GM12878 (cell line): Measurements from ENCODE around the gene SP3. TPM values are rescaled to one million over a fixed set of nuclear protein-coding genes. Genes with fewer than 3 reads are reported as not detected.

Source experiments
- ATAC-seq: fragments of 200-7000 bp; cut with Tn5 transposase; 3 replicates; pipeline ENCODE4 v1.9.1; 2020; ENCODE audit warnings: mild to moderate bottlenecking, moderate library complexity
- BruUV-seq: library from RNA; stranded (reverse); fragments of 400-500 nt; replicated peaks from 2 replicates; lab custom pipeline; 2021; lab: Mats Ljungman, UMichigan
- CTCF ChIA-PET: fragments of 300-600 bp; sonication (Branson Sonifier 250); formaldehyde crosslinking; extraction: SDS; loops from one replicate; lab custom pipeline; 2021; ENCODE audit warnings: inconsistent platforms; lab: Yijun Ruan, JAX
- POLR2A ChIA-PET: fragments of 350-600 bp; formaldehyde crosslinking; extraction: SDS; loops from one replicate; lab custom pipeline; 2021; ENCODE audit warnings: inconsistent platforms; lab: Charles Lee
- RAD21 ChIA-PET: fragments of 300-600 bp; sonication (Branson Sonifier 250); formaldehyde crosslinking; loops from one replicate; lab custom pipeline; 2023; ENCODE audit warnings: antibody characterized with exemption; ENCODE audit not compliant: unreplicated experiment; lab: Charles Lee
- SMC1A ChIA-PET: fragments of 300-600 bp; sonication (Branson Sonifier 250); formaldehyde crosslinking; loops from one replicate; lab custom pipeline; 2023; ENCODE audit not compliant: unreplicated experiment, uncharacterized antibody; lab: Charles Lee
- DNase-seq: peaks from one replicate; pipeline ENCODE4 v3.0.0-alpha.2; 2011; ENCODE audit warnings: low read depth, low spot score
- FAIRE-seq: peaks from 3 replicates; lab custom pipeline; 2011; peaks lifted over from hg19 to GRCh38; lab: Jason Lieb, UNC
- H2AFZ ChIP-seq: 2 replicates; pipeline ENCODE4 v1.6.0; 2011; ENCODE audit warnings: low read depth, low read length, control low read depth; ENCODE audit not compliant: control insufficient read depth
- H3K27ac ChIP-seq: 2 replicates; pipeline ENCODE4 v1.5.1; 2011; ENCODE audit warnings: control low read depth; ENCODE audit not compliant: control insufficient read depth, insufficient read depth
- H3K27me3 ChIP-seq, 2 experiments: replicated peaks in 1 of 2; 2 replicates each; pipeline versions ENCODE4 v1.6.0 to v1.6.1; 2011; ENCODE audit warnings: low read length in 1 of 2; ENCODE audit not compliant: control insufficient read depth in 2 of 2, insufficient read depth in 2 of 2
- H3K36me3 ChIP-seq, 2 experiments: 2 replicates each; pipeline ENCODE4 v1.5.1; 2011; ENCODE audit warnings: low read length in 1 of 2; ENCODE audit not compliant: control insufficient read depth in 2 of 2, insufficient read depth in 2 of 2
- H3K4me1 ChIP-seq: 2 replicates; pipeline ENCODE4 v1.6.1; 2011; ENCODE audit warnings: mild to moderate bottlenecking, low read length, moderate library complexity, mixed read lengths; ENCODE audit not compliant: control insufficient read depth, insufficient read depth
- H3K4me2 ChIP-seq: 2 replicates; pipeline ENCODE4 v1.6.0; 2011; ENCODE audit warnings: control low read depth; ENCODE audit not compliant: control insufficient read depth, insufficient read depth
- H3K4me3 ChIP-seq: fragments of 200-600 bp; sonication (generic); 2 replicates; pipeline ENCODE4 v1.5.1; 2016
- H3K79me2 ChIP-seq: 2 replicates; pipeline ENCODE4 v1.6.0; 2011; ENCODE audit warnings: low read length; ENCODE audit not compliant: control insufficient read depth, insufficient read depth
- H3K9ac ChIP-seq: 2 replicates; pipeline ENCODE4 v1.8.0; 2011; ENCODE audit warnings: low read length, control low read depth, mixed read lengths; ENCODE audit not compliant: control insufficient read depth, insufficient read depth
- H3K9me3 ChIP-seq: replicated peaks from 3 replicates; pipeline ENCODE4 v1.5.1; 2011; ENCODE audit warnings: mild to moderate bottlenecking, low read length; ENCODE audit not compliant: control insufficient read depth, insufficient read depth
- H4K20me1 ChIP-seq: 2 replicates; pipeline ENCODE4 v1.6.0; 2011; ENCODE audit not compliant: control insufficient read depth, insufficient read depth
- ASH2L ChIP-seq: fragments of 300-600, 200-600 bp; sonication (generic); IDR thresholded peaks from 2 replicates; pipeline ENCODE4 v1.6.1; 2017; ENCODE audit warnings: low read depth, mild to moderate bottlenecking, borderline replicate concordance
- EP300 ChIP-seq, 2 experiments: fragments of 150-350 bp in 1 of 2; IDR thresholded peaks; 2 replicates each; pipeline ENCODE4 v1.6.1; 2011 to 2012; ENCODE audit warnings: low read depth in 2 of 2, low read length in 2 of 2, borderline replicate concordance in 1 of 2, improper control_type of control experiment in 1 of 2, inconsistent platforms in 1 of 2; ENCODE audit not compliant: control insufficient read depth in 1 of 2
- FOS ChIP-seq: IDR thresholded peaks from 3 replicates; pipeline ENCODE4 v1.6.1; 2011; ENCODE audit warnings: borderline replicate concordance; ENCODE audit not compliant: insufficient read length; ENCODE audit errors: extremely low read depth
- HSF1 ChIP-seq: fragments of 150-350 bp; IDR thresholded peaks from 2 replicates; pipeline ENCODE4 v1.6.1; 2014; ENCODE audit warnings: mild to moderate bottlenecking, low read depth, low read length
- JUND ChIP-seq: IDR thresholded peaks from 2 replicates; pipeline ENCODE4 v1.6.1; 2012; ENCODE audit warnings: low read depth, mild to moderate bottlenecking, low read length, improper control_type of control experiment, moderate library complexity
- KDM1A ChIP-seq: fragments of 200-600 bp; sonication (generic); IDR thresholded peaks from 2 replicates; pipeline ENCODE4 v1.6.1; 2016; ENCODE audit warnings: borderline replicate concordance
- NFYB ChIP-seq: IDR thresholded peaks from 2 replicates; pipeline ENCODE4 v1.6.1; 2011; ENCODE audit warnings: low read depth, mild to moderate bottlenecking, low read length, improper control_type of control experiment, moderate library complexity; ENCODE audit not compliant: insufficient read depth
- RCOR1 ChIP-seq: conservative IDR thresholded peaks from 2 replicates; pipeline ENCODE4 v1.6.1; 2012; ENCODE audit warnings: low read depth, low read length, improper control_type of control experiment
- SKIL ChIP-seq: fragments of 450-650 bp; IDR thresholded peaks from 2 replicates; pipeline ENCODE4 v1.6.1; 2017; ENCODE audit warnings: mild to moderate bottlenecking, low read depth, inconsistent platforms; ENCODE audit not compliant: poor library complexity, severe bottlenecking
- ZBTB4 ChIP-seq: fragments of 450-650 bp; formaldehyde crosslinking; IDR thresholded peaks from 2 replicates; pipeline ENCODE4 v1.4.0; 2022; ENCODE audit warnings: mild to moderate bottlenecking, moderate library complexity
- ZNF592 ChIP-seq: fragments of 450-650 bp; IDR thresholded peaks from 2 replicates; pipeline ENCODE4 v1.6.1; 2017; ENCODE audit warnings: mild to moderate bottlenecking, moderate library complexity
- WGBS: methylation state at CpG from one replicate; pipeline ENCODE4 v1.1.6; 2016; ENCODE audit warnings: low lambda C conversion rate; ENCODE audit not compliant: insufficient replicate concordance, insufficient coverage; ENCODE audit errors: missing lambda C conversion rate; 5-methylcytosine and 5-hydroxymethylcytosine counted together
- in situ Hi-C: fragments of 300-500 bp; cut with MboI; formaldehyde crosslinking; loops from 9 replicates; pipeline ENCODE4 v1.14.3; 2018; ENCODE audit warnings: mixed read lengths
- intact Hi-C: fragments of 100-400 bp; cut with micrococcal nuclease; formaldehyde crosslinking; loops from one replicate; pipeline ENCODE4 v1.14.2; 2022; ENCODE audit not compliant: unreplicated experiment
- polyA plus RNA-seq, 11 experiments: library from polyadenylated mRNA; depleted of rRNA in 4 of 11; unstranded in 6 of 11; stranded (reverse) in 5 of 11; fragments of >200 nt; fragmentation: Nextera tagmentation in 4 of 11; fragmentation: Illumina TruSeq in 1 of 11; extraction: Ambion mirVana in 4 of 11; extraction: Trizol in 1 of 11; gene quantifications; 1 replicate in 1 of 11; 2 replicates in 10 of 11; pipeline versions ENCODE4 v1.2.1 to v1.2.3, GENCODE V29; 2011 to 2016; ENCODE audit warnings: inconsistent platforms in 2 of 11, missing spikeins in 2 of 11, low read depth in 1 of 11
- total RNA-seq, 4 experiments: library from RNA; depleted of rRNA in 3 of 4; stranded (reverse); fragments of >200 nt in 3 of 4; fragmentation: Illumina TruSeq in 1 of 4; extraction: Trizol in 1 of 4; gene quantifications; 2 replicates each; pipeline versions ENCODE4 v1.2.1 to v1.2.3, GENCODE V29; 2013 to 2021

Gene SP3
- total and polyA plus RNA-seq, 10 of the 15 experiments (the other 5 are each of a cell fraction or from before 2014, with no cell fraction given): 9.9 to 87.6 (median 52.4) TPM

- no peak for FAIRE-seq
- Histone ChIP-seq H3K79me2 (no peaks in the 10 kb centered on the region), H4K20me1 (no peaks in the 10 kb centered on the region), H3K36me3 (no peaks in the 10 kb centered on the region), H2AFZ (no peak overlapping the region), H3K9ac (no peak overlapping the region), H3K27me3 (no peaks in the 10 kb centered on the region), H3K4me1 (no peaks in the 10 kb centered on the region), H3K9me3 (no peaks in the 10 kb centered on the region), H3K27ac (no peak overlapping the region), H3K4me3 (no peak overlapping the region), H3K4me2 (no peak overlapping the region)
- WGBS: 48% methylated on average over 2 of the region's 2 CpGs
- no peak for DNase-seq
- CTCF ChIA-PET: interaction anchor here (0.7 kb wide), 1 partner anchor 157 kb away, joined by 3 read pairs; no protein-coding TSS in a partner anchor
- in situ Hi-C loops (no loop called here), intact Hi-C loops (no loop called here)
- POLR2A ChIA-PET: no interaction called here
- RAD21 ChIA-PET: no interaction called here
- BruUV-seq: no TSS peak
- no peak for ATAC-seq
- SMC1A ChIA-PET: interaction anchor here (0.7 kb wide), 1 partner anchor 739 kb away, joined by 3 read pairs; no protein-coding TSS in a partner anchor
- TF ChIP-seq JUND (no peak), FOS (no peak), HSF1 (no peak), KDM1A (no peak), RCOR1 (no peak), ZNF592 (no peak), ASH2L (no peak), SKIL (no peak), EP300 (IDR thresholded peaks at IDR 0.05; ENCODE audit: borderline replicate concordance in 1 of 2, control insufficient read depth in 1 of 2, low read depth in 2 of 2, low read length in 2 of 2) (no peak), ZBTB4 (CRISPR knock-in tag) (no peak), NFYB (no peak)
Measured at GRCh38 chr2:173981520-173981919, 16.3 kb upstream of the SP3 start.
